Activated CD4-positive, CD25-positive, alpha-beta regulatory T cell (primary cell): ENCODE data around the gene VAC14.

Source experiments
- DNase-seq, 4 experiments: peaks; one replicate each; lab custom pipeline; 2025; lab: John Stamatoyannopoulos, UW

VAC14 gene

GRCh38 chr16:70764632-70765031, 36.3 kb downstream of the VAC14 start:
- DNase-seq: no peak

DNA sequence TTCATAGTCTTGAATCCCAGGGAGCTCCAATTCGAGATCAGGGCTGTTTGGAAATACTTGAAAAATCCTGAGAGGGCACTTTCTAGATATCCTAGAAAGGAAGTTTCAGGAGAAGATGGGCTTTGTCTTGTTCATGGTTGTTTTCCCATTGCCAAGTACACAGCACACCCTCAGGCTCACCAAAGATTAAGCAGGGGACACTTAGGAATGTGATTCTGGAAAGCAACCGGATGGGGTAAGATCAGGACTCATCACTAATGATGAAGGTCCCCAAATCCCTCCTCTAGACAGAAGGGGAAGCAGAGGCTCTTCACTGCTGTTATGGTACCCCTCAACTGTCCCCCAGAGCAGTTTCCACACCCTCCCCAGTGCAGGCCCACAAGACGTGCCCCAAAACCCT, 40.7 kb downstream of the VAC14 start:
- no peak for DNase-seq

DNA sequence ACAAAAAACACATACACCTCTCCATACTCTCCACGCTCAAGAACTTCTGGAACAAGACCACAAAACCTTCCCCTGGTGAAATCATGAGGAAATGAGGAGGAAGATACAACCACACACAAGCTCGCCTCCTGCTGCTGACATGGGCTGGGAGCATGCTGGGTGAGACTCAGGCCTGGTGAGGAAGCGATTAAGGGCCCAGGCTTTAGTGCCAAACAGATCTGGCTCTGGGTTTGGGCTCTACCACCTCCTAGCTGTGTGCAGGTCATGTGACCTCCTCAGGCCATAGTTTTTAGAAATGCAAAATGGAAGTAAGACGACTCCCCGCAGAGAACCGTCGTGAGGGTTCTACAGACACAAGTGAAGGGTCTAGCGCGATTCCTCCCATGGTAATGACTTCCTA, 41.3 kb downstream of the VAC14 start:
- no peak for DNase-seq

DNA sequence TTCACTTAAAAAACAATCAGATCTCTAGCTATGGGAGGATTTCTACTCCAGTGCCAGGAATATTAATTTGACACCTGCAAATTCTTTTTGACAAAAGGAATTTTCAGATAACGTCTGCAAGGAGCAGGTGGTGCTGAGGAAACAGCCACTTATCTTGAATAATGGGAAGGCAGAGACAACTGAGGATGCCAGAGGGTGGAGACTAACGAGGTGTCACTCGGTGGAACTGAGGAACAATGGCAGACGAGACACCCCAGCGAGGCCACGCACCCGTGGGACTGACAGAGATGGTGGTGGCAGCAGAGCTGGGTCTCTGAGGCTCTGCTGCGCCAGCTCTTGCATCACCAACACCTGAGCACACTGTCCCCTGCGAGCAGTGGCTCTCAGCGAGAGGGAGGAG, 42.2 kb downstream of the VAC14 start:
- no peak for DNase-seq

DNA sequence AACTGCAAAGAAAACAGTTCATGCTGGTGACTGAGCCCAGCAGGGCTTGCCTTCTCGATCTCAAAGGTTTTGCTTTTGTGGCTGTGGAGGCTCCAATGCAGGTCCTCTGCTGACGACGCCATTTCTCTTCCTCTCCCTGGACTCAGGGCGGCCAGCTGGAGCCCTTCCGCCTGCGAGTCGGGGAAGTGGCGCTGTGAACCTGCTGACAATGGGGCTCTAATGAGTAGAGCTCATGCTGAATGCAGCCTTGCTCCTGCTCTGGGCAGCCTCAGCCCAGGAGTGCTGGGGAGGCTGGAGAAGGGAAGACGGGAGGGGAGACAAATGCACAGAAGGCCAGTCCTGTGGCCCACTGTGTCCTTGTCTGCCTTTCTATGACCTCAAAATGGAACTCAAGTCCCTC, 43.8 kb downstream of the VAC14 start:
- no peak for DNase-seq

DNA sequence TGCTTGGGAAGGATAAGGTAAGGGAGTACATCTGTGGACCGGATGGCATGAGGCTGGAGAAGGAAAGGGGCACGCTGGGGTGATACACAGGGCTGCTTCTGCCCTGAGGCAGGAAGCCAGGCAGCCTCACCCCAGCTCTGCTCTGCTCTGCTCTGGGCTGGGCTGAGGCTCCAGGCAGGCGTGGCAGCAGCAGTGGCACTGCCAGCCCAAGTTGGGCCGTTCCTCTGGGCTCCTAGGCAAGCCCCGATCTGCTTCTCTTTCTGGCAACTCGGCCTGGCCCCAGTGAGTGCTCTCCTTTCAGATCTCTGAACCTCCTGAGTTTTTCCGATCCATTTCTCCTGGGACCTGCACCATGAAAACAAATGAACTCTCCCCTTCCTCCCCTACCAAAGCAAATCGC, 44.9 kb downstream of the VAC14 start:
- DNase-seq: no peak

DNA sequence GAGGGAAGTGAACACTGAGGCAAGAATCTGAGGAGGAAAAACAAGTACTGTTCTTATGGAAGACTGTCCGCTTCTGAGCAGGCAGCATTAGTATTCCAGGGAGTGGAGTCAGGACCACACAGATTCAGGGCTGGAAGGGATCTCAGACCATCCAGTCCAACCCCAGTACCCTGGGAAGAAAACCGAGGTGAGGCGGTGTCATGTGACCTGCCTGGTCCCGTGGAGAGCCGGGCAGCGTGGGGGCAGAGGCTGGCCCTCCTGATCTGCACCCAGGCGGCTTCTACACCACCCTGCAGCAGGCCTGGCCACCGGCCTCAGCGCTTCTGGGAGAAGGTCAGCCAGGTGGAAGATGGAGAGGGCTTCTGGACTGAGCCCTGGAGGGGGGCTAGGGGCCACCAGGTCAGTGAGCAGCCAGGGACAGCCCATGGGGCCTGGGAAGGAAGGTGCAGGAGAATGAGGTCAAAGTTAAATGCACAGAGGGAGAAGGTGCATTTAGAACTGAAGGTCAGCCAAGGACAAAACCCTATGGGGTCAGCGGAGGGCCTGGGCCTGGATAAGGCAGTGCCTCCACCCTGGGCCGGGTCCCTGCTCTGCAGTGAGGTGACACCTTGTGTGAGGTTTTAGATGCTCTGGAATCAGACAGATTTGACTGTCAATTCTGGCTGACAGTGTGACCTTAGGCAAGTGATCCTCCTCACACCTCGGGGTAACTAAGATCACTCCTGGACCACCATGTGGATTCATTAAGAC, 45.9 kb downstream of the VAC14 start:
- DNase-seq: no peak

DNA sequence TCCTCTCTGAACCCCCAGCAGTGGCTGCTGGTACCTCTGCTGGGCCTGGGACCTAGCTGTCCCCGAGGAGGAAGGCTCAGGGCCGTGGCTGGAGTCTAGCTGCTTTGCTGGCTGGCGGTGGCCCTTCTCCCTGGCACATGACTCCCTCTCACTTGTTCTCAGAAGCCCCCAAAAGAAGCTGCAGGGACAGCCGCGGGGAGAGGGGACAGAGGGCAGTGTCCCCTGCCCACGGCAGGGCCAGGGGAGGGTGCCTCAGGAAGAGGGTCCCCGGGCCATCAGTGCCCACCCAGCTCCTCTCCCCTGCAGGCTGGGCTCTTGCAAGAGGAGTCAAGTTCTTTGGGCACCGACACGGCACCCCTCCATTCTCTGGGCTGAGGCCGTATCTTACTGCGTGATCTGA, 46.6 kb downstream of the VAC14 start:
- no peak for DNase-seq

GRCh38 chr16:70753694-70754325, 47.1 kb downstream of the VAC14 start:
- DNase-seq: no peak

DNA sequence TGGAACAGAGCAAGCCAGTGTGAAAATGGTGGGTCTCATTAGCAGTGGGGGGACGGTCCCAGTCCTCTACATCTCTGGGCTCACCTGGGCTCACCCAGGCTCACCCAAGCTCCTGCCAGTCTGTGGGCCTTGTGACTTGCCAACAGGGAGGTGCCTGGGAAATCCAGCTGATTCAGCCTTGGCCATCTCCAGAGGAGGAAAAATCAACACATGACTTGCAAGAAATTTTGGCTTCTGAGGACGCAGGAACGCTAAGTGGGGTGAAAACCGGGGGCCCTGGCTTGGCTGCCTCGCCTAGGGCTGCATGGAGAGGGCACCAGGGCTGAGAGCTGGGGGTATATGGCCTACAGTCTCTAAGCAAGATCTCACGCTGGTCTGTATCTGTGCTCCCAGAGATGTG, 47.7 kb downstream of the VAC14 start:
- no peak for DNase-seq

DNA sequence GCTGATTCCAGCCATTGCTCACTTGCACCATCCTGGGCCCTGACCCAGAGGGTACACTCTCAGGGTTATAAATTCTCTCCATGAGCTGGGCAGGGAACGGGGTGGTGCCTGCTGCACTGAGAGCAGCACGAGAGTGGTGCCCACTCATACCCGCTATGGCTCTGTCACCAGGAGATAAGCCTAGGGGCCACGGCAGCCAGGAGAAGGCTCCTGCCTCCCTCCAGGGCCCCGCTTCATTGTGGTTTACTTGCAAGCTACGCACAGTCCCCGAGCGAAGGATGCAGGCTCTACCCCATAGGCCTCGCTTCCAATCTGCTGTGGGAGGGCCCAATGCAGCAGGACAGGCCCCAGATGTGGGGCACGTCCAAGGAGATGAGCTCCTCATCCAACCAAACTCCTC, 48.5 kb downstream of the VAC14 start:
- no peak for DNase-seq

- no peak for DNase-seq
Observed at GRCh38 chr16:70751593-70751992, 49.4 kb downstream of the VAC14 start.

DNA sequence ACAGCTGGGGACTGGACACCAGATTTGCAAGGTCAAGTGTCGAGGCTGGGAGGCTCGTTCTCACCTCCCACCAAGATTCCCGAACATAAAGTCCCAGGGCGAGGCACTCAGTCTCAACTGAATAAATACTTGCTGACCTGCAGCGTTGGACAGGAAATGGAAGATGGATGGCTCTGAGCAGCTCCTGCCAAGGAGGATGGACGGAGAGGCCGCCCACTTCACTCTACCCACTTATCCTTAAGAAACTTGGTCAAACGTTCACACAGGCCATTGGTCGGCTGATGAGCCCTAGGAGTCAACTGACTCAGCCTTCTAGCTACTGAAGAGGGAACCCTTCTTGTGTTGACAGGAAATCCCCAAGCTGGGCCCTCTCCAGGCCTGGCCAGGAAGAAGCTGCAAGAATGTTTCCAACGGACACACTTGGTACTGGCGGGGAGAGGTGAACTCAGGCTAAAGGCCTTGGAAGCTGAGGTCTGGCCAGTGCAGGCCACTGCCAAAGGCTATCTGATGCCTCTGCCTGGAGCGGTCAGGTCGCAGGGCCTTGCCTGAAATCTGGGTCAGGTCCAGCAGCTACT, 50.0 kb downstream of the VAC14 start:
- no peak for DNase-seq

GRCh38 chr16:70749681-70750601, 51.0 kb downstream of the VAC14 start:
- no peak for DNase-seq

- no peak for DNase-seq
Observed at GRCh38 chr16:70749006-70749678, 51.8 kb downstream of the VAC14 start.

GRCh38 chr16:70747703-70748631, 53.0 kb downstream of the VAC14 start:
- no peak for DNase-seq

DNA sequence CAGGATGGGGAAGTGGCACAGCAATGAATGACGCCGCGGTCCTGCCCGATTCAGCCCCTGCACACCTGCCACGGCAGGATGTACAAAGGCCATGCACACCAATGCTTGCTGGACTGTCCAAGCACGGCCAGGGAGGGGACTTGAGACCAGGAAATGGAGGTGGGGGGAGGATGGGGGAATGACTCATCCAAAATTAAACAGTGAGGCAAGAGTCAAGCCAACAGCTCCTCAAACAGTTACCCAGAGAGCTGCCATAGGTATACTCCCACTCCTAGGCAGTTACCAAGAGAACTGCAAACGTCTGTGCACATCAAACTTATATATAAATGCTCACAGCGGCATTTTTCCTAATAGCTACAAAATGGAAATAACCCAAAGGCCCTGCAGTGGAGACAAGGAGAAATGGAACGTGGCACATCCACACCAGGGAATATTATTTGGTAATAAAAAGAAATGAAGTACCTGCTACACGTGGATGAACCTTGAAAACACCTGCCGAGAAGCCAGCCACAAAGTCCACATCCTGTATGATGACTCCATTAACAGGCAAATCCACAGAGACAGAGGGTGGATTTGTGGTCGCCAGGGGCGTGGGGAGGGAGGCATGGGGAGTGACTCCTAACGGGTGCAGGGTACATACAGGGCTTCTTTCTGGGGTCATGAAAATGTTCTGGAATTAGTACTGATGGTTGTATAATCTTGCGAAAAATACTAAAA, 54.1 kb downstream of the VAC14 start:
- DNase-seq: no peak

DNA sequence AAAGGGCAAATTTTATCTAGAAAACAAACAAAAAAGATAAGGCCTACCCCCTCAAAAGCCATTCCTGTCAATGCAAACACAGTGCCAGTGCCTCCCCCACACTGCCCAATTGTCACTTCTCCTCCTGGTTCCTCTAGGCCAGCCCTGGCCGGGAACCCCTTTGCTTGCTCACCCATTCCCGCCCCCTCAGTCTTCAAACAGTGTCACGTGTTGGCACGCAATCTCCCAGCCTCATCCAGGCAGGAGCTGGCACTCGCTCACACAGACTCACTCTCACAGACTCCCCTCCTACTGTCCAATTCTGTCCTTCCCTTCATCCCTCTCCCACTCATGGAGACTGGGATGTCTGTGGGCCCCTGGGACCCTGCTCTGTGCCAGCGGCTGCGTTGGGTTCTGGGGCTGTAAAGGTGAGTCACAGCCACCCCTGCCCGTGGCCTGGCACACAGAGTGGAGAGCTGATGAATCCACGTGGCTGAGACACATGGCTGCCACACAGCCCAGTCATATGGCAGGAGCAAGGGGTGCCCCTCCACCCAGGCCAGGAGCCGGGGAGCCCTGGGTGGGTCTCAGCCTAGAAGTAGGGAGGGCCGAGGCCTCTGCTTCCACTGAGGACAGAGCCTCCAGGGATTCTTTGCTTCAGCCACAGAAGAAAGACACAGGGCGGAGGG, 54.8 kb downstream of the VAC14 start:
- no peak for DNase-seq

- DNase-seq: no peak
Observed at GRCh38 chr16:70745536-70746025, 55.4 kb downstream of the VAC14 start.
